DND-41 (cell line): ENCODE measurements around the gene WDR46.

Experiments used
- ATAC-seq: fragments of 200-7000 bp; cut with Tn5 transposase; 3 replicates; pipeline ENCODE4 v1.9.1; 2021; ENCODE audit warnings: low read depth; ENCODE audit not compliant: insufficient read depth
- DNase-seq: peaks from one replicate; pipeline ENCODE4 v3.0.0-alpha.2; 2020
- H2AFZ ChIP-seq: 2 replicates; pipeline ENCODE4 v1.6.0; 2012; ENCODE audit warnings: low read depth, low read length
- H3K27ac ChIP-seq: 2 replicates; pipeline ENCODE4 v1.5.1; 2012; ENCODE audit warnings: low read length, inconsistent platforms
- H3K27me3 ChIP-seq: fragments of 200-600 bp; sonication (generic); 2 replicates; pipeline ENCODE4 v1.6.0; 2012; ENCODE audit warnings: low read length, mild to moderate bottlenecking, inconsistent platforms; ENCODE audit not compliant: insufficient read depth, poor library complexity
- H3K36me3 ChIP-seq: 2 replicates; pipeline ENCODE4 v1.5.1; 2012; ENCODE audit warnings: low read length, inconsistent platforms; ENCODE audit not compliant: insufficient read depth
- H3K4me1 ChIP-seq: 2 replicates; pipeline ENCODE4 v1.5.1; 2012; ENCODE audit warnings: mild to moderate bottlenecking, low read length; ENCODE audit not compliant: insufficient read depth
- H3K4me2 ChIP-seq: 2 replicates; pipeline ENCODE4 v1.6.0; 2012; ENCODE audit warnings: mild to moderate bottlenecking, moderate library complexity, low read length, inconsistent platforms; ENCODE audit not compliant: insufficient read depth
- H3K4me3 ChIP-seq, 2 experiments: fragments of 200-600 bp in 1 of 2; shearing (Covaris generic) in 1 of 2; 2 replicates each; pipeline ENCODE4 v1.5.1; 2012 to 2016; ENCODE audit warnings: inconsistent platforms in 2 of 2, low read length in 2 of 2, mild to moderate bottlenecking in 2 of 2, low read depth in 1 of 2, moderate library complexity in 1 of 2
- H3K79me2 ChIP-seq: 2 replicates; pipeline ENCODE4 v1.6.0; 2012; ENCODE audit warnings: low read length, inconsistent platforms; ENCODE audit not compliant: insufficient read depth
- H3K9ac ChIP-seq: 2 replicates; pipeline ENCODE4 v1.6.0; 2012; ENCODE audit warnings: low read depth, mild to moderate bottlenecking, inconsistent platforms, low read length, moderate library complexity
- H3K9me3 ChIP-seq: 2 replicates; pipeline ENCODE4 v1.5.1; 2012; ENCODE audit warnings: low read length, moderate library complexity, mild to moderate bottlenecking, inconsistent platforms; ENCODE audit not compliant: insufficient read depth, severe bottlenecking
- H4K20me1 ChIP-seq: 2 replicates; pipeline ENCODE4 v1.6.0; 2012; ENCODE audit warnings: low read length; ENCODE audit not compliant: insufficient read depth
- EZH2 ChIP-seq: IDR thresholded peaks from 3 replicates; pipeline ENCODE4 v1.6.1; 2012; ENCODE audit warnings: borderline replicate concordance, low read depth, mild to moderate bottlenecking, moderate library complexity, low read length, inconsistent platforms; ENCODE audit not compliant: severe bottlenecking
- TF ChIP-seq, protein P1 (sequence below): IDR thresholded peaks from 2 replicates; pipeline ENCODE4 v1.5.1; 2012; ENCODE audit warnings: borderline replicate concordance, low read length, moderate library complexity, mild to moderate bottlenecking; ENCODE audit not compliant: poor library complexity, severe bottlenecking; ENCODE audit errors: extremely low read depth

WDR46 gene

DNA sequence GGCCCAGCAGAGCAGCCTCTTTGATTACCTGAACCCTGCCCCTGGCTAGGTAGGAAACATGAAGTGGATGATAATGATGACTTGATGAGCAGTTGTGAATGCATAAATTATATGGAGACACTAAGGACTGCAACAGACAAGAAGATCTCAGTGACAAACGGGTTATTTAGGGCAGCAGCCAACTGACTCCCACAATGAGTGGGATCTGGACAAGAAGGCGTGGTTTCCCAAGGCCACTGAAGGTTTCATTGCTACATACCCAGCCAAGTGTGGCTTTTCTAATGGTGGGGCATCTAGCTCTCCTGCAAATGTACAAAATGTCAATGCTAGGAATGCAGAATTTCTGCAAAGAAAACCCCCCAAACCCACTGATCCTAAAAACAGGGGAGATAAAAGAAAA is 51.3 kb downstream of the WDR46 start:
- no peaks in the 10 kb centered on the region for H4K20me1 ChIP-seq
- ATAC-seq (no peak), DNase-seq (no peak)
- H3K9ac ChIP-seq, result no peak overlapping the region
- H3K4me2 ChIP-seq, result no peak overlapping the region
- H3K79me2 ChIP-seq, result no peaks in the 10 kb centered on the region
- no peaks in the 10 kb centered on the region for H3K9me3 ChIP-seq
- H3K4me3 ChIP-seq, result no peak overlapping the region
- H3K4me1 ChIP-seq, result no peaks in the 10 kb centered on the region
- no peak overlapping the region for H2AFZ ChIP-seq
- TF ChIP-seq, protein P1, sequence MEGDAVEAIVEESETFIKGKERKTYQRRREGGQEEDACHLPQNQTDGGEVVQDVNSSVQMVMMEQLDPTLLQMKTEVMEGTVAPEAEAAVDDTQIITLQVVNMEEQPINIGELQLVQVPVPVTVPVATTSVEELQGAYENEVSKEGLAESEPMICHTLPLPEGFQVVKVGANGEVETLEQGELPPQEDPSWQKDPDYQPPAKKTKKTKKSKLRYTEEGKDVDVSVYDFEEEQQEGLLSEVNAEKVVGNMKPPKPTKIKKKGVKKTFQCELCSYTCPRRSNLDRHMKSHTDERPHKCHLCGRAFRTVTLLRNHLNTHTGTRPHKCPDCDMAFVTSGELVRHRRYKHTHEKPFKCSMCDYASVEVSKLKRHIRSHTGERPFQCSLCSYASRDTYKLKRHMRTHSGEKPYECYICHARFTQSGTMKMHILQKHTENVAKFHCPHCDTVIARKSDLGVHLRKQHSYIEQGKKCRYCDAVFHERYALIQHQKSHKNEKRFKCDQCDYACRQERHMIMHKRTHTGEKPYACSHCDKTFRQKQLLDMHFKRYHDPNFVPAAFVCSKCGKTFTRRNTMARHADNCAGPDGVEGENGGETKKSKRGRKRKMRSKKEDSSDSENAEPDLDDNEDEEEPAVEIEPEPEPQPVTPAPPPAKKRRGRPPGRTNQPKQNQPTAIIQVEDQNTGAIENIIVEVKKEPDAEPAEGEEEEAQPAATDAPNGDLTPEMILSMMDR, result no peak
- no peak for TF ChIP-seq EZH2
- no peaks in the 10 kb centered on the region for H3K36me3 ChIP-seq
- H3K27me3 ChIP-seq, result peaks cover 29% of the 10 kb centered on the region
- H3K27ac ChIP-seq, result no peak overlapping the region

DNA sequence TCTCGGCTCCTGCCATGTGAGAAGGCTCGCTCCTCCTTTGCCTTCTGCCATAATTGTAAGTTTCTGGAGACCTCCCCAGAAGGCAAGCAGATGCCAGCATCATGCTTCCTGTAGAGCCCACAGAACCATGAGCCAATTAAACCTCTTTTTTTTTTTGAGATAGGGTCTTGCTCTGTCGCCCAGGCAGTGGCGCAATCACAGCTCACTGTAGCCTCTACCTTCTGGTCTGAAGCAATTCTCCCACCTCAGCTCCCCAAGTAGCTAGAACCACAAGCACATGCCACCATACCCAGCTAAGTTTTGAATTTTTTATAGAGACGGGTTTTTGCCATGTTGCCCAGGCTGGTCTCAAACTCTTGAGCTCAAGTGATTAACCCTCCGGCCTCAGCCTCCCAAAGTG is 52.2 kb downstream of the WDR46 start:
- Histone ChIP-seq H3K36me3 (no peaks in the 10 kb centered on the region), H3K9ac (no peak overlapping the region), H2AFZ (no peak overlapping the region), H3K4me3 (no peak overlapping the region), H3K27ac (no peak overlapping the region), H3K27me3 (peaks cover 25% of the 10 kb centered on the region), H3K9me3 (no peaks in the 10 kb centered on the region), H3K4me1 (no peaks in the 10 kb centered on the region), H3K4me2 (no peak overlapping the region), H4K20me1 (no peaks in the 10 kb centered on the region), H3K79me2 (no peaks in the 10 kb centered on the region)
- ATAC-seq, result no peak
- no peak for DNase-seq
- no peak for TF ChIP-seq EZH2
- TF ChIP-seq, protein P1, result no peak

DNA sequence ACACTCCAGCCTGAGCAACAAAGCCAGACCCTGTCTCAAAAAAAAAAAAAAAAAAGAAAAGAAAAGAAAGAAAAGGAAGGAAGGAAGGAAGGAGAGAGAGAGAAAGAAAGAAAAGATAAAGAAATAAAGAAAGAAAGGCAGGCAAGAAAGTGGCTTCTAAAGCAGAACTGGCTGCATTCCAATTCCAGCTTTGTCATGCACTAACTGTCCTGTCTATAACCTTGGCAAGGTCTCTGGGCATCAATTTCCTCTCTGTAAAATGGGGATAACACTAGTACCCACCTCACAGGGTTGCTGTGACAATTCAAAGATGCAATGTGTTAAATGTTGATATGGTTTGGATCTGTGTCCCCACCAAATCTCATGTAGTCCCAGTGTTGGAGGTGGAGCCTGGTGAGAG is 52.7 kb downstream of the WDR46 start:
- no peaks in the 10 kb centered on the region for H3K36me3 ChIP-seq
- H3K4me2 ChIP-seq, result no peak overlapping the region
- H2AFZ ChIP-seq, result no peak overlapping the region
- H3K9me3 ChIP-seq, result no peaks in the 10 kb centered on the region
- no peak overlapping the region for H3K9ac ChIP-seq
- TF ChIP-seq, protein P1, result no peak
- TF ChIP-seq EZH2, result no peak
- H3K4me1 ChIP-seq, result no peaks in the 10 kb centered on the region
- H3K27me3 ChIP-seq, result peaks cover 25% of the 10 kb centered on the region
- no peaks in the 10 kb centered on the region for H3K79me2 ChIP-seq
- ATAC-seq (no peak), DNase-seq (no peak)
- H3K4me3 ChIP-seq, result no peak overlapping the region
- no peak overlapping the region for H3K27ac ChIP-seq
- no peaks in the 10 kb centered on the region for H4K20me1 ChIP-seq

DNA sequence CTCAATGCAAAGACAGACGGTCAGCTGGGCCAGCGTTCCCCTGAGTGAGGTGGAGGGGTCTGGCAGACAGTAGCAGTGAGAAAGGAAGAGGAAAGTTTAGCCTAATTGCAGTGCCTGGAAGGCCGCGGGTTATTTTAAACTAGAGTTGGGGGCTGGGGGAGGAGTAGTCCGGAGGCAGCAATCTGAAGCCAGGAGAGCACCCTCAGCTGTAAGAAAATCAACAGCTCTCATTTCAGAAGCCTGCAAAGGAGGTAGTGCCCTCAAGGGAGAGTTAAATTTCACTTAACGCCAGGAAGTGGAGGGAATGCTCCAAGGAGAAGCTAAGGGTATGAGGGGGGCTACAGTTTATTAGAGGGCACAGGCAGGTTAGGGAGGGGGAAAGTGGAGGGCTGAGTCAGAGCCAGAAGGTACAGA is 53.8 kb downstream of the WDR46 start:
- no peaks in the 10 kb centered on the region for H3K79me2 ChIP-seq
- H2AFZ ChIP-seq, result no peak overlapping the region
- H3K27ac ChIP-seq, result no peak overlapping the region
- H3K9ac ChIP-seq, result no peak overlapping the region
- no peak for ATAC-seq
- no peaks in the 10 kb centered on the region for H3K4me1 ChIP-seq
- H4K20me1 ChIP-seq, result no peaks in the 10 kb centered on the region
- H3K36me3 ChIP-seq, result no peaks in the 10 kb centered on the region
- H3K9me3 ChIP-seq, result no peaks in the 10 kb centered on the region
- no peak overlapping the region for H3K4me2 ChIP-seq
- peaks cover 25% of the 10 kb centered on the region for H3K27me3 ChIP-seq
- TF ChIP-seq, protein P1, result no peak
- no peak for TF ChIP-seq EZH2
- H3K4me3 ChIP-seq, result no peak overlapping the region
- no peak for DNase-seq
